HUDEP-2 (cell line): Measurements from ENCODE around the gene MFAP4.
A peak's percentile ranks its signal among the peaks of the same experiment; 100 is the strongest.

Experiments used
- DNase-seq, 76 experiments: peaks; one replicate each; lab custom pipeline; 2025; ENCODE audit not compliant: unreplicated experiment in 76 of 76; lab: John Stamatoyannopoulos, UW

The MFAP4 gene

GRCh38 chr17:19386974-19387920 is at the start of gene MFAP4:
Gene MFAP4, minus strand, starts transcription at chr17:19387190. Its CDS starts 35 bp downstream, at chr17:19387155.
- no peak for DNase-seq

- no peak for DNase-seq
Measured at GRCh38 chr17:19433727-19434340, 46.8 kb upstream of the MFAP4 start.

- DNase-seq: no peak
Measured at GRCh38 chr17:19433255-19433654, 46.3 kb upstream of the MFAP4 start.

- no peak for DNase-seq
Measured at GRCh38 chr17:19431691-19432090, 44.7 kb upstream of the MFAP4 start.

GRCh38 chr17:19426631-19427030 is 39.6 kb upstream of the MFAP4 start:
- no peak for DNase-seq

GRCh38 chr17:19424934-19425868 is 38.2 kb upstream of the MFAP4 start:
- DNase-seq: no peak

- no peak for DNase-seq
Measured at GRCh38 chr17:19421926-19422325, 34.9 kb upstream of the MFAP4 start.

- DNase-seq: no peak
Measured at GRCh38 chr17:19421219-19421618, 34.2 kb upstream of the MFAP4 start.

GRCh38 chr17:19418251-19418992 is 31.4 kb upstream of the MFAP4 start:
- DNase-seq: peak in 3 of 76 experiments; percentile 3 to 4 (median 3)

GRCh38 chr17:19417611-19418010 is 30.6 kb upstream of the MFAP4 start:
- no peak for DNase-seq

- no peak for DNase-seq
Measured at GRCh38 chr17:19415806-19416775, 29.1 kb upstream of the MFAP4 start.

- no peak for DNase-seq
Measured at GRCh38 chr17:19415311-19415710, 28.3 kb upstream of the MFAP4 start.

GRCh38 chr17:19414396-19415280 is 27.6 kb upstream of the MFAP4 start:
- no peak for DNase-seq

GRCh38 chr17:19413761-19414160 is 26.8 kb upstream of the MFAP4 start:
- no peak for DNase-seq

GRCh38 chr17:19412984-19413383 is 26.0 kb upstream of the MFAP4 start:
- no peak for DNase-seq

- no peak for DNase-seq
Measured at GRCh38 chr17:19412510-19412909, 25.5 kb upstream of the MFAP4 start.

- DNase-seq: no peak
Measured at GRCh38 chr17:19411631-19412030, 24.6 kb upstream of the MFAP4 start.
